NCI-H748 (cell line): ENCODE results near the gene CENPH.
"Not testable (repeated sequence)": the region's sequence is repeated elsewhere in the genome, so short reads cannot be mapped to it uniquely, and the experiment has no call there.

Source experiments
- DNase-seq: peaks from one replicate; lab custom pipeline; 2025; ENCODE audit not compliant: unreplicated experiment; lab: John Stamatoyannopoulos, UW

The CENPH gene

DNA sequence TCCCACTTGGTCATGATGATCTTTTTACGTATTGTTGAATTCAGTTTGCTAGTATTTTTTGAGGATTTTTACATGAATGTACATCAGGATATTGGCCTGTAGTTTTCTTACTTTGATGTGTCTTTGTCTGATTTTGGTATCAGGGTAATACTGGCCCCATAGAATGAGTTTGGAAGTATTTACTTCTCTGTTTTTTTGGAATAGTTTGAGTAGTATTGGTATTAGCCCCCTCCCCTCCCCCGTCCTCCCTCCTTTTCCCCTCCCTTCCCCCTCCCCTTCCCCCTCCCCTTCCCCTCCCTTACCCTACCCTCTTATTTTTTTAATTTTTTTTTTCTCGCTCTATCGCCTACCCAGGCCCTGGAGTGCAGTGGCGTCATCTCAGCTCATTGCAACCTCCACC, 55.6 kb downstream of the CENPH start:
- no peak for DNase-seq

DNA sequence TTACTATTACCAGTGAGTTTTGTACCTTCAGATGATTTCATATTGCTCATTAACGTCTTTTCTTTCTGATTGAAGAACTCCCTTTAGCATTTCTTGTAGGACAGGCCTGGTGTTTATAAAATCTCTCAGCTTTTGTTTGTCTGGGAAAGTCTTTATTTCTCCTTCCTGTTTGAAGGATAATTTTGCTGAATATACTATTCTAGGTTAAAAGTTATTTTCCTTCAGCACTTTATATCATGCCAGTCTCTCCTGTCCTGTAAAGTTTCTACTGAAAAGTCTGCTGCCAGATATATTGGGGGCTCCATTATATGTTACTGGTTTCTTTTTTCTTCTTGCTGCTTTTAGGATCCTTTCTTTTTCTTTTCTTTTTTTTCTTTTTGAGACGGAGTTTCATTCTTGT, 58.6 kb downstream of the CENPH start:
- DNase-seq, result no peak

DNA sequence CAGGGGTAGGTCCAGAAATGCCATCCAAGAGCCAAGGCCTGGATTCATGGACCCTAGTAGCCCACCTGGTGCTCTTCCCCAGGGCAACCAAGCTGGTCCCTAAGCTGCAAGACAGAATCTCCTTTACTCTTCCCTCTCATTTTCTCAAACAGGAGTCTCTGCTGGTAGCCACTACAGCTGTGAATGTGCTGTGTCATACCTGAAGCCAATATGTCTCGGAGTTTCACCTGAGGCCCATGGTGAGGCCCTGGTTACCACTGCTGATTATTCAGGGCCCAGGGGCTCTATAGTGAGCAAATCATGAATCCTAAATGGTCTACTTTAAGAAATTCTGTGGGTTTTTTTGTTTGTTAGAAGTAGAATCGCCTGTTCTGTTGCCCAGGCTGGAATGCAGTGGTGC, 61.2 kb downstream of the CENPH start:
- no peak for DNase-seq

DNA sequence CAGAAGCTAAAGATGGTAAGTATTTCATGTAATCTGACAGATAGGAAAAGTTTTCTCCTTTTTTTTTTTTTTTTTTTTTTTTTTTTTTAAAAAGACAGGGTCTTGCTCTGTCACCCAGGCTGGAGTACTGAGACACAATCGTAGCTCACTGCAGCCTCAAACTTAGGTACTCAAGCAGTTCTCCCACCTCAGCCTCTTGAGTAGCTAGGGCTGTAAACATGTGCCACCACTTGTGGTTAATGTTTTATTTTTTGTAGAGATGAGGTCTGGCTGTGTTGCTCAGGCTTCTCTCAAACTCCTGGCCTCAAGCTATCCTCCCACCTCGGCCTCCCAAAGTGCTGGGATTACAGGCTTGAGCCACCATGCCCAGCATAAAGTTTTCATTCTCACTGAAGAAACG, 63.1 kb downstream of the CENPH start:
- DNase-seq, result no peak

DNA sequence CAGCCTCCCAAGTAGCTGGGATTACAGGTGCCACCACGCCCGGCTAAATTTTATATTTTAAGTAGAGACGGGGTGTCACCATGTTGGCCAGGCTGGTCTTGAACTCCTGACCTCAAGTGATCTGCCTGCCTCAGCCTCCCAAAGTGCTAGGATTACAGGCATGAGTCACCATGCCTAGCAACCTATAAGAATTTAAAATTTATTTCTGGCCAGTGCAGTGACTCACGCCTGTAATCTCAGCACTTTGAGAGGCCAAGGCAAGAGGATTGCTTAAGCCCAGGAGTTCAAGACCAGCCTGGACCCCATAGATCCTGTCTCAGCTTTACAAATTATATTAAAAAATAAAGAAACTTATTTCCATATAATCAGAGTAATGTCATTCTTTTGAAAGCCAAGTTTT, 66.6 kb downstream of the CENPH start:
- not testable (repeated sequence) for DNase-seq

DNA sequence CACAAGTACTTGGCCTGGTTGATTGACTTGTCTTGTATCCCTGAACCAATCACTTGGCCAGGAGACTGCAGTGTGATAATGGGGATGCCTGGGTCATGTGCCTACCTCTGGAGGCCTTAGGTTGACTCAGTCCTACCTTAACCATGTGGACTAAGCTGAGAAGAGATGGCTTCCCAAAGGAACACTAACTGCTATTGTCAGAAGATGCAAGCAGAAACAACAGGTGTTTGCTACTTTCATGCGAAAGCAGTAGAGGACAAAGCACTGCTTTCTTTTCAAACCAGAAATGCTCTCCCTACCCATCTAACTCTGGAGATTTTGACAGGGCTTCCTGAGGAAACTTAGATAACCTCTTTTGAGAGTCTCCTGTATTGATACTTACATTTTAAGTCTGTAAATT, 68.2 kb downstream of the CENPH start:
- DNase-seq, result no peak
